Measurements from ENCODE around the gene EARS2. TPM values are rescaled to one million over a fixed set of nuclear protein-coding genes. Genes with fewer than 3 reads are reported as not detected.
A peak's percentile ranks its signal among the peaks of the same experiment; 100 is the strongest.

The EARS2 gene
- polyA plus RNA-seq, 1 experiment: 36.0 TPM

DNA sequence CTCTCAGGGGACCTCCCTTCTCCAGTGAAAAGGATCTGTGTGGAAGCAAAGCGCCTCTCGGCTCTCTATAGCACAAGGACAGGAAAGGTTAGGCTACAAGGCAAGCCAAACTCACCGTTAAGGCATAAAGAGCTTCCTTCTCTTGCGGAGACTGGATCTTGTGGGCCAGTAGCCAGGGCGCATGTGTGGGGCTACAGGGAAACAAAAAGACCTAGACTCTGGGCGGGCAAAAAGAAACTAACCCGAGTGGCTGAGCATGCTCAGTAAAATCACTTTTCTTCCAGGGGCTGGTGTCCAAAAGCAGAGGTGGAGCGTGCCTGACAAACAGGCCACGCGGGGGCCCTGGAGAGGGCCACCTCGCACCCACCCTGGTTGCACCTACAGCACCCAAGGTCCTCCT is 63.0 kb downstream of the EARS2 start:
- Histone ChIP-seq H3K4me3 (ENCODE audit: low read depth, low read length) (no peak overlapping the region), H3K27ac (ENCODE audit: low read depth, low read length) (peak overlapping the region; percentile 2), H3K9me3 (ENCODE audit: control insufficient read depth, insufficient read depth, low read length) (no peaks in the 10 kb centered on the region), H3K27me3 (ENCODE audit: control insufficient read depth, insufficient read depth, low read length) (no peaks in the 10 kb centered on the region)
- TF ChIP-seq, protein P1, sequence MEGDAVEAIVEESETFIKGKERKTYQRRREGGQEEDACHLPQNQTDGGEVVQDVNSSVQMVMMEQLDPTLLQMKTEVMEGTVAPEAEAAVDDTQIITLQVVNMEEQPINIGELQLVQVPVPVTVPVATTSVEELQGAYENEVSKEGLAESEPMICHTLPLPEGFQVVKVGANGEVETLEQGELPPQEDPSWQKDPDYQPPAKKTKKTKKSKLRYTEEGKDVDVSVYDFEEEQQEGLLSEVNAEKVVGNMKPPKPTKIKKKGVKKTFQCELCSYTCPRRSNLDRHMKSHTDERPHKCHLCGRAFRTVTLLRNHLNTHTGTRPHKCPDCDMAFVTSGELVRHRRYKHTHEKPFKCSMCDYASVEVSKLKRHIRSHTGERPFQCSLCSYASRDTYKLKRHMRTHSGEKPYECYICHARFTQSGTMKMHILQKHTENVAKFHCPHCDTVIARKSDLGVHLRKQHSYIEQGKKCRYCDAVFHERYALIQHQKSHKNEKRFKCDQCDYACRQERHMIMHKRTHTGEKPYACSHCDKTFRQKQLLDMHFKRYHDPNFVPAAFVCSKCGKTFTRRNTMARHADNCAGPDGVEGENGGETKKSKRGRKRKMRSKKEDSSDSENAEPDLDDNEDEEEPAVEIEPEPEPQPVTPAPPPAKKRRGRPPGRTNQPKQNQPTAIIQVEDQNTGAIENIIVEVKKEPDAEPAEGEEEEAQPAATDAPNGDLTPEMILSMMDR (IDR thresholded peaks at IDR 0.05; ENCODE audit: low read depth, low read length): no peak
- CTCF ChIA-PET: no interaction called here
- DNase-seq (ENCODE audit: low read depth, low spot score): no peak
- POLR2A ChIA-PET: no interaction called here

DNA sequence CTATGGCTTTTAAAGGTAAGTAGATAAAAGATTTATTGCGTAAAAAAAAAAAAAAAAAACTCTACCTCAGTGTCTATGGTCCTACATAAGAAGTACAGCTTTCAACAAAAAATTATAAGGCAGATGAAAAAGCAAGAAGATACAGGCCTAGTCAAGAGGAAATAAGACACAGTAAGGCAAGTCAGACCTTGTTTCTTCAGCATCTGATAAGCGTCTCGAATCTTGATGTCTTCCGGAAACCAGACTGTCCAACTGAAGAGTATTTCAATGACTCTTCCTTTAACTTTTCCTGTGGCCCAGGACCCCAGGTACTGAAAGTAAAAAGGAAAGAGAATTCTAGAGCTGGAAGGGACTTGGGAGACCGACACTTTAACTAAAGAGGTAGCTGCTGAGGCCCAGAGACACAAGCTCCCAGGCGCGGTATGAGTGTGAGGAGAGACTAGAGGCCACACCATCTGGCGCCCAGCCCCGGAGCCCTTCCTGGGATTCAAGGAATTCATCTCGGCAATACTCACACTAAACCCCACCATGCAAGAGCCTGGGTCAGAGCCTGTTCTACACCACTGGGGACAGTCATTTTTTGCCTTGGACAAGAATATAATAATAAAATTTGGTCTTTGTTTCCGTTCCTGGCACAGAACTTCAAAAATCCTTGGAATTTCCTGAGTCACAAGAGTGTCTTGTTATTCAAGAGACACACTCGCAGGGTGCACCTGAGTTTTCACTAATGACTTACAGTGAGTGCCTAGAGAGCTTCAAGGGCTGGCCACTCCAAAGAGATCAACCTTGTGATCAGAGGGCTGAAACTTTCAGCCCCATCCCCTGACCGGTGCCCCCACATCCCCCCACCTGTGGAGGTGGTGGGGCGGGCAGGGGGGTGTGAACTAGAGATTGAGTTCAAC is 65.4 kb downstream of the EARS2 start:
- H3K27ac ChIP-seq (ENCODE audit: low read depth, low read length): peak overlapping the region; percentile 11
- ChIA-PET POLR2A (no interaction called here), CTCF (interaction anchor here (0.6 kb wide), 1 partner anchor 648 kb away, joined by 12 read pairs; no protein-coding TSS in a partner anchor)
- no peaks in the 10 kb centered on the region for H3K27me3 ChIP-seq (ENCODE audit: control insufficient read depth, insufficient read depth, low read length)
- H3K9me3 ChIP-seq (ENCODE audit: control insufficient read depth, insufficient read depth, low read length): no peaks in the 10 kb centered on the region
- TF ChIP-seq, protein P1 (IDR thresholded peaks at IDR 0.05; ENCODE audit: low read depth, low read length): no peak
- no peak for DNase-seq (ENCODE audit: low read depth, low spot score)
- no peak overlapping the region for H3K4me3 ChIP-seq (ENCODE audit: low read depth, low read length)

GRCh38 chr16:23486480-23486879 is 70.7 kb downstream of the EARS2 start:
- Histone ChIP-seq H3K4me3 (ENCODE audit: low read depth, low read length) (no peak overlapping the region), H3K27ac (ENCODE audit: low read depth, low read length) (no peak overlapping the region), H3K9me3 (ENCODE audit: control insufficient read depth, insufficient read depth, low read length) (no peaks in the 10 kb centered on the region), H3K27me3 (ENCODE audit: control insufficient read depth, insufficient read depth, low read length) (no peaks in the 10 kb centered on the region)
- ChIA-PET CTCF (no interaction called here), POLR2A (no interaction called here)
- DNase-seq (ENCODE audit: low read depth, low spot score): no peak
- TF ChIP-seq, protein P1 (IDR thresholded peaks at IDR 0.05; ENCODE audit: low read depth, low read length): no peak

DNA sequence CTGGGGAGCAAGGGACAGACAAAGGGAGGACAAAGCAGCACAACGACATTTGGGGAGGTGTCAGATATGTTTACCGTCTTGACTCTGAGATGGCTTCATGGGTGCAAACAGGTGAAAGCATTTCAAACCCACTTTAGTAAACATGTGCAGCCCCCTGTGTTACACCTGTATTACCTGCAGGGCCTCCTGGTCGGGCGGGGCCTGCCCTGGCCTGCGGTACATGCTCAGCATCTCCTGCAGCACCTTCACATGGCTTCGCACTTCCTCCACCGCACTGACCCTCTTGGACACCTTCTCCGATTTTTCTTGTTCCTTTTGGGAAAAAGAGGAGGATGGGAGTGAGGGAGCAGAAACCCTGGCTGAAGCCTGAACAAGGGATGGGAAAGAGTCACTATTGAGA is 71.3 kb downstream of the EARS2 start:
- ChIA-PET CTCF (no interaction called here), POLR2A (no interaction called here)
- TF ChIP-seq, protein P1 (IDR thresholded peaks at IDR 0.05; ENCODE audit: low read depth, low read length): no peak
- no peak for DNase-seq (ENCODE audit: low read depth, low spot score)
- Histone ChIP-seq H3K27ac (ENCODE audit: low read depth, low read length) (no peak overlapping the region), H3K9me3 (ENCODE audit: control insufficient read depth, insufficient read depth, low read length) (no peaks in the 10 kb centered on the region), H3K27me3 (ENCODE audit: control insufficient read depth, insufficient read depth, low read length) (no peaks in the 10 kb centered on the region), H3K4me3 (ENCODE audit: low read depth, low read length) (no peak overlapping the region)

DNA sequence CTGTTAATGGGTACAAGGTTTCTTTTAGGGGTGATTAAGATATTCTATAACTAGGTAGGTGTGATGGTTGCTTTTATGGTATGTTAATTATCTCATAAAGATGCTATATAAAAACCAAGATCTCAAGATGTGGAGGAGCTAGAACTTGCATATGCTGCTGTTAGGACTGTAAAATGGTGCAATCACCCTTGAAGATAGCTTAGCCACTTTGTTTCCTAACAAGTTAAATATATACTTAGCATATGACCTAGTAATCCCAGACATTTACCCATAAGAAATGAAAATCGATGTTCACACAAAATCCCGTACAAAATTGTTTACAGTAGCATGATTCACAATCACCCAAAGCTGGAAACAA is 71.9 kb downstream of the EARS2 start:
- ChIA-PET CTCF (no interaction called here), POLR2A (no interaction called here)
- TF ChIP-seq, protein P1 (IDR thresholded peaks at IDR 0.05; ENCODE audit: low read depth, low read length): no peak
- H3K4me3 ChIP-seq (ENCODE audit: low read depth, low read length): no peak overlapping the region
- H3K9me3 ChIP-seq (ENCODE audit: control insufficient read depth, insufficient read depth, low read length): no peaks in the 10 kb centered on the region
- no peak for DNase-seq (ENCODE audit: low read depth, low spot score)
- H3K27ac ChIP-seq (ENCODE audit: low read depth, low read length): no peak overlapping the region
- no peaks in the 10 kb centered on the region for H3K27me3 ChIP-seq (ENCODE audit: control insufficient read depth, insufficient read depth, low read length)
